ENCODE results near the gene TM9SF1. TPM values are rescaled to one million over a fixed set of nuclear protein-coding genes. Genes with fewer than 3 reads are reported as not detected.

TM9SF1 gene
- total and polyA plus RNA-seq, 2 of the 4 experiments (the other 2 are of a cell fraction) = 40.4 to 65.6 TPM

DNA sequence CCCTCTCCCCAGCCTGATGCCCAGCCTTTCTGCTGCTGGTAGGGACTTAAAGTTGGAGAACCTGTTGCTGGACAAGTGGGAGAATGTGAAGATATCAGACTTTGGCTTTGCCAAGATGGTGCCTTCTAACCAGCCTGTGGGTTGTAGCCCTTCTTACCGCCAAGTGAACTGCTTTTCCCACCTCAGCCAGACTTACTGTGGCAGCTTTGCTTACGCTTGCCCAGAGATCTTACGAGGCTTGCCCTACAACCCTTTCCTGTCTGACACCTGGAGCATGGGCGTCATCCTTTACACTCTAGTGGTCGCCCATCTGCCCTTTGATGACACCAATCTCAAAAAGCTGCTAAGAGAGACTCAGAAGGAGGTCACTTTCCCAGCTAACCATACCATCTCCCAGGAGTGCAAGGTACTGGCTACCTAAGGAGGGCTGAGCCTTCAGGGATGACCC is 11.9 kb upstream of the TM9SF1 start:
- Histone ChIP-seq H3K4me3 (ENCODE audit: insufficient read depth, low read depth, low read length) (no peak overlapping the region), H2BK15ac (ENCODE audit: low read depth, low read length) (no peak overlapping the region), H3K27ac (ENCODE audit: insufficient read depth, low read length) (no peak overlapping the region), H4K8ac (ENCODE audit: low read depth in 2 of 2, low read length in 2 of 2) (no peak overlapping the region), H3K4me1 (ENCODE audit: control insufficient read depth, insufficient read depth, low read length) (no peaks in the 10 kb centered on the region), H3K9me3 (ENCODE audit: control insufficient read depth, insufficient read depth, low read length) (no peaks in the 10 kb centered on the region), H3K4me2 (ENCODE audit: low read depth, low read length) (no peak overlapping the region), H4K20me1 (ENCODE audit: insufficient read depth, low read length) (no peaks in the 10 kb centered on the region; the same call in 1 of the 2 replicates), H3K36me3 (ENCODE audit: control insufficient read depth, insufficient read depth, low read length) (peaks cover 50% of the 10 kb centered on the region), H3K23ac (ENCODE audit: low read depth, low read length) (no peak overlapping the region), H2BK5ac (ENCODE audit: low read depth, low read length, poor library complexity, severe bottlenecking) (no peak overlapping the region), H4K91ac (ENCODE audit: insufficient read depth, low read depth, low read length) (no peak overlapping the region), H3K4ac (ENCODE audit: low read depth, low read length) (no peak overlapping the region), H2AFZ (replicated peaks; ENCODE audit: low read length, poor library complexity) (no peak overlapping the region), H2AK9ac (replicated peaks; ENCODE audit: low read depth, low read length, poor library complexity) (no peak overlapping the region), H2AK5ac (ENCODE audit: low read depth, low read length) (no peak overlapping the region), H3K9ac (ENCODE audit: low read depth, low read length) (no peak overlapping the region), H3K56ac (ENCODE audit: extremely low read depth, insufficient read depth, low read length) (no peak overlapping the region), H3K9me1 (ENCODE audit: insufficient read depth, low read length) (peaks cover 11% of the 10 kb centered on the region; the same call in 1 of the 2 replicates), H3K79me1 (ENCODE audit: low read depth in 1 of 2, low read length in 2 of 2) (peaks cover 13 to 49% of the 10 kb centered on the region in 2 experiments), H2BK20ac (ENCODE audit: low read depth, low read length) (no peak overlapping the region), H3K14ac (replicated peaks; ENCODE audit: low read depth, low read length) (no peak overlapping the region), H4K5ac (ENCODE audit: low read depth, low read length) (no peak overlapping the region), H3K27me3 (ENCODE audit: control insufficient read depth, insufficient read depth, low read length) (no peaks in the 10 kb centered on the region), H3K18ac (ENCODE audit: low read depth, low read length) (no peak overlapping the region), H2BK120ac (ENCODE audit: low read depth, low read length) (no peak overlapping the region)
- no peak for TF ChIP-seq MAFK (IDR thresholded peaks at IDR 0.05; ENCODE audit: low read depth, low read length)
- TF ChIP-seq SMC3 (IDR thresholded peaks at IDR 0.05; ENCODE audit: low read depth, low read length) = no peak
- no peak for TF ChIP-seq RCOR1 (IDR thresholded peaks at IDR 0.05; ENCODE audit: insufficient replicate concordance, low read length)
- no peak for TF ChIP-seq NFE2L2 (IDR thresholded peaks at IDR 0.05; ENCODE audit: low read depth, low read length)
- TF ChIP-seq RAD21 (IDR thresholded peaks at IDR 0.05; ENCODE audit: low read length) = no peak
- TF ChIP-seq RFX5 (IDR thresholded peaks at IDR 0.05; ENCODE audit: low read depth, low read length) = no peak
- no peak for TF ChIP-seq FOS (IDR thresholded peaks at IDR 0.05; ENCODE audit: low read depth, low read length)
- no peak for TF ChIP-seq CEBPB (IDR thresholded peaks at IDR 0.05; ENCODE audit: low read depth, low read length)
- TF ChIP-seq, protein P1, sequence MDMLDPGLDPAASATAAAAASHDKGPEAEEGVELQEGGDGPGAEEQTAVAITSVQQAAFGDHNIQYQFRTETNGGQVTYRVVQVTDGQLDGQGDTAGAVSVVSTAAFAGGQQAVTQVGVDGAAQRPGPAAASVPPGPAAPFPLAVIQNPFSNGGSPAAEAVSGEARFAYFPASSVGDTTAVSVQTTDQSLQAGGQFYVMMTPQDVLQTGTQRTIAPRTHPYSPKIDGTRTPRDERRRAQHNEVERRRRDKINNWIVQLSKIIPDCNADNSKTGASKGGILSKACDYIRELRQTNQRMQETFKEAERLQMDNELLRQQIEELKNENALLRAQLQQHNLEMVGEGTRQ (IDR thresholded peaks at IDR 0.05; ENCODE audit: low read depth, low read length) = no peak
- TF ChIP-seq, protein P2, sequence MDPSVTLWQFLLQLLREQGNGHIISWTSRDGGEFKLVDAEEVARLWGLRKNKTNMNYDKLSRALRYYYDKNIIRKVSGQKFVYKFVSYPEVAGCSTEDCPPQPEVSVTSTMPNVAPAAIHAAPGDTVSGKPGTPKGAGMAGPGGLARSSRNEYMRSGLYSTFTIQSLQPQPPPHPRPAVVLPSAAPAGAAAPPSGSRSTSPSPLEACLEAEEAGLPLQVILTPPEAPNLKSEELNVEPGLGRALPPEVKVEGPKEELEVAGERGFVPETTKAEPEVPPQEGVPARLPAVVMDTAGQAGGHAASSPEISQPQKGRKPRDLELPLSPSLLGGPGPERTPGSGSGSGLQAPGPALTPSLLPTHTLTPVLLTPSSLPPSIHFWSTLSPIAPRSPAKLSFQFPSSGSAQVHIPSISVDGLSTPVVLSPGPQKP (IDR thresholded peaks at IDR 0.05; ENCODE audit: borderline replicate concordance, low read depth, low read length) = no peak
- TF ChIP-seq, protein P3, sequence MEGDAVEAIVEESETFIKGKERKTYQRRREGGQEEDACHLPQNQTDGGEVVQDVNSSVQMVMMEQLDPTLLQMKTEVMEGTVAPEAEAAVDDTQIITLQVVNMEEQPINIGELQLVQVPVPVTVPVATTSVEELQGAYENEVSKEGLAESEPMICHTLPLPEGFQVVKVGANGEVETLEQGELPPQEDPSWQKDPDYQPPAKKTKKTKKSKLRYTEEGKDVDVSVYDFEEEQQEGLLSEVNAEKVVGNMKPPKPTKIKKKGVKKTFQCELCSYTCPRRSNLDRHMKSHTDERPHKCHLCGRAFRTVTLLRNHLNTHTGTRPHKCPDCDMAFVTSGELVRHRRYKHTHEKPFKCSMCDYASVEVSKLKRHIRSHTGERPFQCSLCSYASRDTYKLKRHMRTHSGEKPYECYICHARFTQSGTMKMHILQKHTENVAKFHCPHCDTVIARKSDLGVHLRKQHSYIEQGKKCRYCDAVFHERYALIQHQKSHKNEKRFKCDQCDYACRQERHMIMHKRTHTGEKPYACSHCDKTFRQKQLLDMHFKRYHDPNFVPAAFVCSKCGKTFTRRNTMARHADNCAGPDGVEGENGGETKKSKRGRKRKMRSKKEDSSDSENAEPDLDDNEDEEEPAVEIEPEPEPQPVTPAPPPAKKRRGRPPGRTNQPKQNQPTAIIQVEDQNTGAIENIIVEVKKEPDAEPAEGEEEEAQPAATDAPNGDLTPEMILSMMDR (conservative IDR thresholded peaks at IDR 0.05; ENCODE audit: low read depth, low read length) = no peak
- no peak for TF ChIP-seq MXI1 (IDR thresholded peaks at IDR 0.05; ENCODE audit: borderline replicate concordance, low read depth, low read length)
- no peak for TF ChIP-seq POLR2A (IDR thresholded peaks at IDR 0.05; ENCODE audit: low read depth, low read length)
- no peak for TF ChIP-seq MAZ (IDR thresholded peaks at IDR 0.05; ENCODE audit: borderline replicate concordance, low read depth, low read length)
- TF ChIP-seq BHLHE40 (IDR thresholded peaks at IDR 0.05; ENCODE audit: low read depth, low read length) = no peak
- dilution Hi-C loops (cut with HindIII; ENCODE audit: low sequenced_read_pairs, unreplicated experiment) = no loop called here
- DNase-seq = no peak
- no peak for ATAC-seq (ENCODE audit: low read depth)
- ChIA-PET CTCF (no interaction called here), POLR2A (ENCODE audit: unreplicated experiment) (no interaction called here)
- intact Hi-C loops (cut with micrococcal nuclease) = no loop called here
- whole genome bisulfite sequencing, 2 experiments (ENCODE audit: extremely low coverage in 2 of 2, insufficient read length in 1 of 2) = 94% methylated on average over 2 of the region's 5 CpGs; no CpG with 5 or more reads in 1 of the 2 experiments
- no TSS peak for BruUV-seq (replicated peaks)
- in situ Hi-C loops (cut with MboI; ENCODE audit: low sequenced_read_pairs) = no loop called here
